IPS DF 19.7 (cell line): Measurements from ENCODE around the gene SCRT2.
"Not testable (repeated sequence)": the region's sequence is repeated elsewhere in the genome, so short reads cannot be mapped to it uniquely, and the experiment has no call there.

Experiments
- DNase-seq: peaks from one replicate; pipeline ENCODE4 v3.0.0-alpha.2; 2013; ENCODE audit warnings: low read depth, low spot score

SCRT2 gene

GRCh38 chr20:653110-653589 lies 22.5 kb downstream of the SCRT2 start, which contains the start of gene SRXN1:
Gene SRXN1 (minus strand): TSS chr20:653200. CDS start chr20:653185, 15 bp downstream.
- DNase-seq, result no peak

GRCh38 chr20:652615-653109 lies 22.9 kb downstream of the SCRT2 start:
- no peak for DNase-seq

- DNase-seq, result no peak
Observed at GRCh38 chr20:651713-652614, 23.6 kb downstream of the SCRT2 start.

GRCh38 chr20:650954-651353 lies 24.6 kb downstream of the SCRT2 start:
- no peak for DNase-seq

- no peak for DNase-seq
Observed at GRCh38 chr20:650281-650680, 25.3 kb downstream of the SCRT2 start.

GRCh38 chr20:647479-648019 lies 28.1 kb downstream of the SCRT2 start:
- no peak for DNase-seq

GRCh38 chr20:646868-647233 lies 28.8 kb downstream of the SCRT2 start:
- no peak for DNase-seq

GRCh38 chr20:646107-646867 lies 29.3 kb downstream of the SCRT2 start:
- no peak for DNase-seq

GRCh38 chr20:645318-646106 lies 30.1 kb downstream of the SCRT2 start:
- peak; percentile 63 for DNase-seq

- no peak for DNase-seq
Observed at GRCh38 chr20:644692-645317, 30.8 kb downstream of the SCRT2 start.

GRCh38 chr20:642398-643174 lies 33.0 kb downstream of the SCRT2 start:
- DNase-seq, result no peak

GRCh38 chr20:642013-642397 lies 33.6 kb downstream of the SCRT2 start:
- DNase-seq, result not testable (repeated sequence)

GRCh38 chr20:641516-641875 lies 34.1 kb downstream of the SCRT2 start:
- DNase-seq, result no peak

- DNase-seq, result no peak
Observed at GRCh38 chr20:640674-641515, 34.7 kb downstream of the SCRT2 start.

- no peak for DNase-seq
Observed at GRCh38 chr20:638579-638978, 37.0 kb downstream of the SCRT2 start.

GRCh38 chr20:637559-637958 lies 38.0 kb downstream of the SCRT2 start:
- no peak for DNase-seq

GRCh38 chr20:635893-636338 lies 39.7 kb downstream of the SCRT2 start:
- no peak for DNase-seq

GRCh38 chr20:635028-635892 lies 40.3 kb downstream of the SCRT2 start:
- no peak for DNase-seq
